ENCODE data around the gene ARL8A.
"Not testable (repeated sequence)": the region's sequence is repeated elsewhere in the genome, so short reads cannot be mapped to it uniquely, and the experiment has no call there.

Gene ARL8A

DNA sequence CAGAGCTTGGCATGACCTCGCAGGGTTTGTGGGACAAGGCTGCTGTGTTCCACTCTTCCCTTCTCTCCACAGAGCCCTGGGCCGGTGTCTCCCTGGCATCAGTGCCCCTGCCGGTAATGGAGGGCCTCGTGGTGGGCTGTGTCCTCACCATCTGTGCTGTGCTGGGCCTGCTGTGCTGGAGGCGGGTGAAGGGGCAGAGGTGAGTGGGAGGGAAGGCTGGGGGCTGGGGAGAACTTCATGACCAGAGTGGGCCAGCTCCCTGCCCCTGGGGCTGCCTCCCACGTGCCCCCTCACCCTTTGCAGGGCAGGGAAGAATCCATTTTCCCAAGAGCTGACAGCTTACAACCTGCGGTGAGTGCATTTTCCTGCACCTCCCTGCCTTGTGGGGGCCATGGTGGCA, 37.0 kb upstream of the ARL8A start:
- no peak overlapping the region for H3K27ac Mint-ChIP-seq
- no peaks in the 10 kb centered on the region for H3K36me3 Mint-ChIP-seq
- H3K4me3 Mint-ChIP-seq: no peak overlapping the region
- H3K9me3 Mint-ChIP-seq (ENCODE audit: low read depth): no peaks in the 10 kb centered on the region
- peaks cover 12% of the 10 kb centered on the region for H3K4me1 Mint-ChIP-seq (ENCODE audit: low read depth)
- H3K27me3 Mint-ChIP-seq: no peaks in the 10 kb centered on the region

GRCh38 chr1:202180751-202181139, 36.2 kb upstream of the ARL8A start:
- H3K27me3 Mint-ChIP-seq; H3K9me3 Mint-ChIP-seq (ENCODE audit: low read depth); H3K27ac Mint-ChIP-seq; H3K4me3 Mint-ChIP-seq; H3K36me3 Mint-ChIP-seq: not testable (repeated sequence)
- H3K4me1 Mint-ChIP-seq (ENCODE audit: low read depth): peaks cover 12% of the 10 kb centered on the region

- no peaks in the 10 kb centered on the region for H3K27me3 Mint-ChIP-seq
- no peak overlapping the region for H3K4me3 Mint-ChIP-seq
- H3K9me3 Mint-ChIP-seq (ENCODE audit: low read depth): no peaks in the 10 kb centered on the region
- no peaks in the 10 kb centered on the region for H3K36me3 Mint-ChIP-seq
- peaks cover 12% of the 10 kb centered on the region for H3K4me1 Mint-ChIP-seq (ENCODE audit: low read depth)
- H3K27ac Mint-ChIP-seq: no peak overlapping the region
These were observed 35.6 kb upstream of the ARL8A start for GRCh38 chr1:202179828-202180750.

- Mint-ChIP-seq H3K27me3 (no peaks in the 10 kb centered on the region), H3K36me3 (no peaks in the 10 kb centered on the region), H3K4me3 (no peak overlapping the region), H3K9me3 (ENCODE audit: low read depth) (no peaks in the 10 kb centered on the region), H3K4me1 (ENCODE audit: low read depth) (no peaks in the 10 kb centered on the region), H3K27ac (no peak overlapping the region)
These were observed 32.7 kb upstream of the ARL8A start for GRCh38 chr1:202176949-202177927.

- no peaks in the 10 kb centered on the region for H3K9me3 Mint-ChIP-seq (ENCODE audit: low read depth)
- no peaks in the 10 kb centered on the region for H3K27me3 Mint-ChIP-seq
- H3K4me1 Mint-ChIP-seq (ENCODE audit: low read depth): no peaks in the 10 kb centered on the region
- no peak overlapping the region for H3K4me3 Mint-ChIP-seq
- no peaks in the 10 kb centered on the region for H3K36me3 Mint-ChIP-seq
- H3K27ac Mint-ChIP-seq: no peak overlapping the region
These were observed 29.5 kb upstream of the ARL8A start for GRCh38 chr1:202173993-202174392.

DNA sequence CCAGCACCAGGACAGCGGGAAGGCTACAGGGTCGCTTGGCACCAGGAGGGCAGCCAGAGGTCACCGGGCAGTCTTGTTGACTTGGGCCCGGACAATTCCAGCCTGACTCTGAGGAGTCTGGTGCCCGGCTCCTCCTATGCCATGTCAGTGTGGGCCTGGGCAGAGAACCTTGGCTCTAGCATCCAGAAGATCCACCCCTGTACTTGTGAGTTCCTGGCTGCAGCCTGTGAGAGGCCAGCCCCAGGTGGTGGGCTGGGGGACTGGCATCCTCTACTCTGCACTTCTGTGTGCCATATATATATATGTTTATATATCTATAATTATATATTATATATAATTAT, 27.4 kb upstream of the ARL8A start:
- Mint-ChIP-seq H3K9me3 (ENCODE audit: low read depth) (no peaks in the 10 kb centered on the region), H3K4me1 (ENCODE audit: low read depth) (peaks cover 2% of the 10 kb centered on the region), H3K4me3 (no peak overlapping the region), H3K27ac (no peak overlapping the region), H3K27me3 (no peaks in the 10 kb centered on the region), H3K36me3 (no peaks in the 10 kb centered on the region)

GRCh38 chr1:202171292-202172014, 26.9 kb upstream of the ARL8A start:
- Mint-ChIP-seq H3K4me1 (ENCODE audit: low read depth) (peaks cover 6% of the 10 kb centered on the region), H3K9me3 (ENCODE audit: low read depth) (no peaks in the 10 kb centered on the region), H3K36me3 (no peaks in the 10 kb centered on the region), H3K27ac (no peak overlapping the region), H3K4me3 (no peak overlapping the region), H3K27me3 (no peaks in the 10 kb centered on the region)

- Mint-ChIP-seq H3K36me3 (no peaks in the 10 kb centered on the region), H3K27me3 (no peaks in the 10 kb centered on the region), H3K4me3 (no peak overlapping the region), H3K4me1 (ENCODE audit: low read depth) (peaks cover 13% of the 10 kb centered on the region), H3K9me3 (ENCODE audit: low read depth) (no peaks in the 10 kb centered on the region), H3K27ac (no peak overlapping the region)
These were observed 26.2 kb upstream of the ARL8A start for GRCh38 chr1:202170726-202171125.

DNA sequence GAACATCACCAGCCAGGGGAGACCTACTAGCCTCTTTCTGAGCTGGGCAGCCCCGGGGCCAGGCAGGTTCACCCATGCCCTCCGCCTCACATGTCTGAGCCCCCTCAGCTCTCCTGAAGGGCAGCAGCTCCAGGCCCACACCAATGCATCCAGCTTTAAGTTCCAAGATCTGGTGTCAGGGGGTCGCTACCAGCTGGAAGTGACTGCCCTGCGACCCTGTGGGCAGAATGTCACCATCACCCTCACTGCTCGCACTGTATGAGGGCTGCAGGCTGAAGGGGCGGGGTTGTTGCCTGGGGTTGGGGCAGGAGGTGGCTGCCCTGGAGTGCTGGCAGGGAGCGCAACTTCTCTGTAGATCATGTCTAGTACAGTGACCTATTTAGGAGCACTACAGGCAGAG, 24.3 kb upstream of the ARL8A start:
- Mint-ChIP-seq H3K4me1 (ENCODE audit: low read depth) (peaks cover 30% of the 10 kb centered on the region), H3K27me3 (no peaks in the 10 kb centered on the region), H3K9me3 (ENCODE audit: low read depth) (no peaks in the 10 kb centered on the region), H3K27ac (no peak overlapping the region), H3K4me3 (no peak overlapping the region), H3K36me3 (no peaks in the 10 kb centered on the region)

- Mint-ChIP-seq H3K27ac (no peak overlapping the region), H3K4me1 (ENCODE audit: low read depth) (peaks cover 38% of the 10 kb centered on the region), H3K4me3 (no peak overlapping the region), H3K9me3 (ENCODE audit: low read depth) (no peaks in the 10 kb centered on the region), H3K36me3 (no peaks in the 10 kb centered on the region), H3K27me3 (no peaks in the 10 kb centered on the region)
These were observed 23.3 kb upstream of the ARL8A start for GRCh38 chr1:202167708-202168415.

DNA sequence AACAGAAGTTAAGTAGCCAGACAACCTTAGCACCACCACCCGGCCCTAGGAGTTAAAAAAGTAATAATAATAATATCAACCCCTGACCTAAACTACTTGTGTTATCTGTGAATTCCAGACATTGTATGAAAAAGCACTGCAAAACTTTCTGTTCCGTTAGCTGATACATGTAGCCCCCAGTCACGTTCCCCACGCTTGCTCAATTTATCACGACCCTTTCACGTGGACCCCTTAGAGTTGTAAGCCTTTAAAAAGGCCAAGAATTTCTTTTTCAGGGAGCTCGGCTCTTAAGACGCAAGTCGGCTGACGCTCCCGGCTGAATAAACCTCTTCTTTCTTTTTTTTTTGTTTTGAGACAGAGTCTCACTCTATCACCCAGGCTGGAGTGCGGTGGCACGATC, 22.5 kb upstream of the ARL8A start:
- not testable (repeated sequence) for H3K27me3 Mint-ChIP-seq; H3K9me3 Mint-ChIP-seq (ENCODE audit: low read depth); H3K4me3 Mint-ChIP-seq; H3K36me3 Mint-ChIP-seq; H3K27ac Mint-ChIP-seq
- peaks cover 47% of the 10 kb centered on the region for H3K4me1 Mint-ChIP-seq (ENCODE audit: low read depth)

GRCh38 chr1:202165942-202166843, 21.7 kb upstream of the ARL8A start:
- no peaks in the 10 kb centered on the region for H3K27me3 Mint-ChIP-seq

GRCh38 chr1:202165267-202165941, 20.9 kb upstream of the ARL8A start:
- Mint-ChIP-seq H3K27ac (peak overlapping the region; percentile 80), H3K4me3 (peak overlapping the region; percentile 81), H3K36me3 (no peaks in the 10 kb centered on the region), H3K9me3 (ENCODE audit: low read depth) (no peaks in the 10 kb centered on the region), H3K27me3 (no peaks in the 10 kb centered on the region), H3K4me1 (ENCODE audit: low read depth) (peaks cover 61% of the 10 kb centered on the region)

More at GRCh38 chr1:202165942-202166843, 21.7 kb upstream of the ARL8A start:
- H3K4me3 Mint-ChIP-seq: peak overlapping the region; percentile 81
- peak overlapping the region; percentile 28 for H3K27ac Mint-ChIP-seq
- no peaks in the 10 kb centered on the region for H3K36me3 Mint-ChIP-seq
- H3K4me1 Mint-ChIP-seq (ENCODE audit: low read depth): peaks cover 53% of the 10 kb centered on the region
- no peaks in the 10 kb centered on the region for H3K9me3 Mint-ChIP-seq (ENCODE audit: low read depth)
